Measurements from ENCODE around the gene DNTT.

The DNTT gene

GRCh38 chr10:96384506-96384905 lies 80.3 kb downstream of the DNTT start:
- DNase-seq = no peak

- DNase-seq = no peak
These were observed 82.9 kb downstream of the DNTT start for GRCh38 chr10:96387161-96387560.

- no peak for DNase-seq
These were observed 83.4 kb downstream of the DNTT start for GRCh38 chr10:96387601-96388000.

All from inflammatory macrophage treated with lipopolysaccharide for 4 hours (primary cell).